Activated T-cell treated with anti-CD3 and anti-CD28 coated beads, Interleukin-2, amount 50 U/mL, for 4 hours (primary cell): ENCODE measurements around the gene KCNN1. TPM values are rescaled to one million over a fixed set of nuclear protein-coding genes. Genes with fewer than 3 reads are reported as not detected.
A peak's percentile ranks its signal among the peaks of the same experiment; 100 is the strongest.
"Not testable (repeated sequence)": the region's sequence is repeated elsewhere in the genome, so short reads cannot be mapped to it uniquely, and the experiment has no call there.

ENCODE experiments used
- ATAC-seq, 2 donors: fragments of 200-7000 bp; cut with Tn5 transposase; one replicate each; pipeline ENCODE4 v1.10.0; 2021
- DNase-seq: peaks from one replicate; pipeline ENCODE4 v3.0.0-alpha.2; 2020
- H3K27me3 Mint-ChIP-seq: one replicate; pipeline ENCODE4 v1.8.0; 2021; ENCODE audit warnings: low read depth, mixed read lengths
- H3K36me3 Mint-ChIP-seq: one replicate; pipeline ENCODE4 v1.8.0; 2022; ENCODE audit warnings: mixed read lengths; ENCODE audit not compliant: insufficient read depth
- H3K4me1 Mint-ChIP-seq: one replicate; pipeline ENCODE4 v1.8.0; 2021; ENCODE audit warnings: low read depth, mixed read lengths
- H3K4me3 Mint-ChIP-seq: one replicate; pipeline ENCODE4 v1.8.0; 2021; ENCODE audit warnings: mild to moderate bottlenecking, moderate library complexity, mixed read lengths
- H3K9me3 Mint-ChIP-seq: one replicate; pipeline ENCODE4 v1.8.0; 2021; ENCODE audit warnings: mixed read lengths
- total RNA-seq, 3 donors: library from RNA; stranded (reverse); gene quantifications; one replicate each; pipeline ENCODE4 v1.2.1, GENCODE V29; 2021

The KCNN1 gene
- total RNA-seq, 3 donors from 2014 or later, result 0.24 to 0.32 TPM; not detected in 1

- H3K4me1 Mint-ChIP-seq, result peaks cover 16% of the 10 kb centered on the region
Observed at GRCh38 chr19:17997969-17998826, 31.3 kb downstream of the KCNN1 start.

GRCh38 chr19:17998827-17999150, 31.9 kb downstream of the KCNN1 start:
- Mint-ChIP-seq H3K4me3 (no peak overlapping the region), H3K9me3 (no peaks in the 10 kb centered on the region), H3K27me3 (no peaks in the 10 kb centered on the region), H3K4me1 (peaks cover 17% of the 10 kb centered on the region), H3K36me3 (no peaks in the 10 kb centered on the region)
- no peak for ATAC-seq
- DNase-seq, result no peak

More at GRCh38 chr19:17997969-17998826, 31.3 kb downstream of the KCNN1 start:
- Mint-ChIP-seq H3K9me3 (no peaks in the 10 kb centered on the region), H3K4me3 (no peak overlapping the region), H3K27me3 (no peaks in the 10 kb centered on the region), H3K36me3 (no peaks in the 10 kb centered on the region)
- no peak for ATAC-seq
- DNase-seq, result no peak

- ATAC-seq (no peak), DNase-seq (no peak)
- Mint-ChIP-seq H3K36me3 (no peaks in the 10 kb centered on the region), H3K9me3 (no peaks in the 10 kb centered on the region), H3K27me3 (no peaks in the 10 kb centered on the region), H3K4me1 (peaks cover 17% of the 10 kb centered on the region), H3K4me3 (peak overlapping the region; percentile 82)
Observed at GRCh38 chr19:17999684-18000479, 33.0 kb downstream of the KCNN1 start.

GRCh38 chr19:18000480-18000914, 33.6 kb downstream of the KCNN1 start:
- ATAC-seq, result no peak
- Mint-ChIP-seq H3K4me1 (peaks cover 17% of the 10 kb centered on the region), H3K9me3 (no peaks in the 10 kb centered on the region), H3K4me3 (peak overlapping the region; percentile 82), H3K36me3 (no peaks in the 10 kb centered on the region), H3K27me3 (no peaks in the 10 kb centered on the region)
- DNase-seq, result no peak

- DNase-seq, result peak; percentile 88
- H3K27me3 Mint-ChIP-seq, result no peaks in the 10 kb centered on the region
- peak; percentile 84 to 85 for ATAC-seq
- no peaks in the 10 kb centered on the region for H3K9me3 Mint-ChIP-seq
- no peaks in the 10 kb centered on the region for H3K36me3 Mint-ChIP-seq
- peaks cover 17% of the 10 kb centered on the region for H3K4me1 Mint-ChIP-seq
- H3K4me3 Mint-ChIP-seq, result peak overlapping the region; percentile 89
Observed at GRCh38 chr19:18000915-18001776, 34.2 kb downstream of the KCNN1 start.

- Mint-ChIP-seq H3K36me3 (peaks cover 2% of the 10 kb centered on the region), H3K9me3 (no peaks in the 10 kb centered on the region), H3K4me3 (peak overlapping the region; percentile 89), H3K4me1 (peaks cover 22% of the 10 kb centered on the region), H3K27me3 (no peaks in the 10 kb centered on the region)
- ATAC-seq, result no peak
- no peak for DNase-seq
Observed at GRCh38 chr19:18001777-18002345, 35.0 kb downstream of the KCNN1 start.

- ATAC-seq (no peak), DNase-seq (no peak)
- peaks cover 3% of the 10 kb centered on the region for H3K36me3 Mint-ChIP-seq
- H3K9me3 Mint-ChIP-seq, result no peaks in the 10 kb centered on the region
- H3K4me1 Mint-ChIP-seq, result peaks cover 27% of the 10 kb centered on the region
- H3K27me3 Mint-ChIP-seq, result no peaks in the 10 kb centered on the region
- H3K4me3 Mint-ChIP-seq, result peak overlapping the region; percentile 89
Observed at GRCh38 chr19:18002347-18002850, 35.5 kb downstream of the KCNN1 start.

- H3K4me3 Mint-ChIP-seq, ATAC-seq, H3K27me3 Mint-ChIP-seq, H3K36me3 Mint-ChIP-seq, H3K9me3 Mint-ChIP-seq, DNase-seq: not testable (repeated sequence)
- peaks cover 39% of the 10 kb centered on the region for H3K4me1 Mint-ChIP-seq
Observed at GRCh38 chr19:18005750-18006149, 38.8 kb downstream of the KCNN1 start.

GRCh38 chr19:18007044-18007916, 40.4 kb downstream of the KCNN1 start:
- H3K27me3 Mint-ChIP-seq, result no peaks in the 10 kb centered on the region
- ATAC-seq, result peak; percentile 59 to 65
- H3K36me3 Mint-ChIP-seq, result peaks cover 8% of the 10 kb centered on the region
- DNase-seq, result peak; percentile 81
- H3K4me3 Mint-ChIP-seq, result peak overlapping the region; percentile 87
- no peaks in the 10 kb centered on the region for H3K9me3 Mint-ChIP-seq
- peaks cover 41% of the 10 kb centered on the region for H3K4me1 Mint-ChIP-seq

GRCh38 chr19:18007917-18008673, 41.2 kb downstream of the KCNN1 start, which contains the start of gene ARRDC2:
ARRDC2 (plus strand) TSS chr19:18008170; CDS start chr19:18008311, 141 bp downstream.
- ATAC-seq, result peak; percentile 85 to 86
- H3K36me3 Mint-ChIP-seq, result peaks cover 13% of the 10 kb centered on the region

GRCh38 chr19:18008814-18009213, 41.9 kb downstream of the KCNN1 start:
- Mint-ChIP-seq H3K4me3 (peak overlapping the region; percentile 83), H3K36me3 (peaks cover 19% of the 10 kb centered on the region), H3K27me3 (no peaks in the 10 kb centered on the region), H3K4me1 (peaks cover 47% of the 10 kb centered on the region), H3K9me3 (no peaks in the 10 kb centered on the region)
- DNase-seq, result no peak
- no peak for ATAC-seq

More at GRCh38 chr19:18007917-18008673, 41.2 kb downstream of the KCNN1 start, which contains the start of gene ARRDC2:
- Mint-ChIP-seq H3K4me3 (peak within 1 kb of the TSS; percentile 87), H3K4me1 (peaks cover 42% of the 10 kb centered on the region), H3K9me3 (no peaks in the 10 kb centered on the region), H3K27me3 (no peaks in the 10 kb centered on the region)
- DNase-seq, result peak; percentile 85

- ATAC-seq (peak in 1 of 2 donors; percentile 10), DNase-seq (no peak)
- no peaks in the 10 kb centered on the region for H3K9me3 Mint-ChIP-seq
- H3K36me3 Mint-ChIP-seq, result peaks cover 26% of the 10 kb centered on the region
- H3K4me1 Mint-ChIP-seq, result peaks cover 54% of the 10 kb centered on the region
- peak overlapping the region; percentile 83 for H3K4me3 Mint-ChIP-seq
- no peaks in the 10 kb centered on the region for H3K27me3 Mint-ChIP-seq
Observed at GRCh38 chr19:18009412-18010066, 42.6 kb downstream of the KCNN1 start.
